ENCODE results near the gene ONECUT1. TPM values are rescaled to one million over a fixed set of nuclear protein-coding genes. Genes with fewer than 3 reads are reported as not detected.
A peak's percentile ranks its signal among the peaks of the same experiment; 100 is the strongest.

Gene ONECUT1
- total RNA-seq, 4 donors from 2014 or later = not detected

- intact Hi-C loops (cut with DNase I) = loop anchor here (10.0 kb wide), 1 partner anchor 45 kb away; no protein-coding TSS in a partner anchor
- WGBS, 2 donors = 73 to 83% methylated on average over 4 of the region's 4 CpGs
- no peak for TF ChIP-seq POLR2A (IDR thresholded peaks at IDR 0.05)
- TF ChIP-seq CTCF (IDR thresholded peaks at IDR 0.05) = no peak
Measured at GRCh38 chr15:52730173-52730572, 60.0 kb downstream of the ONECUT1 start.

GRCh38 chr15:52728899-52729298, 61.2 kb downstream of the ONECUT1 start:
- peak overlapping the region in 1 of 3 donors; percentile 15 for H3K27ac ChIP-seq
- H3K9me3 ChIP-seq = no peaks in the 10 kb centered on the region
- H3K36me3 ChIP-seq = no peaks in the 10 kb centered on the region
- H3K4me3 ChIP-seq (replicated peaks in 1 of 3) = no peak overlapping the region
- WGBS, 2 donors = 47 to 54% methylated on average over 2 of the region's 2 CpGs
- TF ChIP-seq CTCF (IDR thresholded peaks at IDR 0.05) (no peak), POLR2A (IDR thresholded peaks at IDR 0.05) (no peak)
- no peak for DNase-seq
- intact Hi-C loops (cut with DNase I) = no loop called here
- peaks cover 0 to 28% of the 10 kb centered on the region in 2 donors for H3K4me1 ChIP-seq
- no peaks in the 10 kb centered on the region for H3K27me3 ChIP-seq

More at GRCh38 chr15:52730173-52730572, 60.0 kb downstream of the ONECUT1 start:
- Histone ChIP-seq H3K36me3 (no peaks in the 10 kb centered on the region), H3K4me1 (peaks cover 0 to 34% of the 10 kb centered on the region in 2 donors), H3K4me3 (replicated peaks in 1 of 3) (no peak overlapping the region), H3K9me3 (no peaks in the 10 kb centered on the region), H3K27me3 (no peaks in the 10 kb centered on the region), H3K27ac (peak overlapping the region in 1 of 3 donors; percentile 20)
- no peak for DNase-seq

GRCh38 chr15:52727815-52728214, 62.3 kb downstream of the ONECUT1 start:
- Histone ChIP-seq H3K36me3 (no peaks in the 10 kb centered on the region), H3K4me3 (replicated peaks in 1 of 3) (no peak overlapping the region), H3K4me1 (peaks cover 0 to 17% of the 10 kb centered on the region in 2 donors), H3K9me3 (no peaks in the 10 kb centered on the region), H3K27ac (no peak overlapping the region), H3K27me3 (no peaks in the 10 kb centered on the region)
- TF ChIP-seq CTCF (IDR thresholded peaks at IDR 0.05) (no peak), POLR2A (IDR thresholded peaks at IDR 0.05) (no peak)
- WGBS, 2 donors = 65 to 70% methylated on average over 3 of the region's 3 CpGs
- intact Hi-C loops (cut with DNase I) = no loop called here
- DNase-seq = no peak

- H3K4me3 ChIP-seq (replicated peaks in 1 of 3) = no peak overlapping the region
- peaks cover 0 to 9% of the 10 kb centered on the region in 2 donors for H3K4me1 ChIP-seq
- H3K27me3 ChIP-seq = no peaks in the 10 kb centered on the region
- no peak for DNase-seq
- WGBS, 2 donors = 94 to 96% methylated on average over 2 of the region's 2 CpGs
- TF ChIP-seq CTCF (IDR thresholded peaks at IDR 0.05) = no peak
- no peak for TF ChIP-seq POLR2A (IDR thresholded peaks at IDR 0.05)
- H3K9me3 ChIP-seq = no peaks in the 10 kb centered on the region
- intact Hi-C loops (cut with DNase I) = no loop called here
- no peak overlapping the region for H3K27ac ChIP-seq
- no peaks in the 10 kb centered on the region for H3K36me3 ChIP-seq
Measured at GRCh38 chr15:52726195-52726594, 63.9 kb downstream of the ONECUT1 start.

- Histone ChIP-seq H3K27me3 (no peaks in the 10 kb centered on the region), H3K4me1 (no peaks in the 10 kb centered on the region), H3K36me3 (no peaks in the 10 kb centered on the region), H3K9me3 (no peaks in the 10 kb centered on the region), H3K27ac (no peak overlapping the region), H3K4me3 (replicated peaks in 1 of 3) (no peak overlapping the region)
- intact Hi-C loops (cut with DNase I) = no loop called here
- TF ChIP-seq CTCF (IDR thresholded peaks at IDR 0.05) (no peak), POLR2A (IDR thresholded peaks at IDR 0.05) (no peak)
- 84 to 91% methylated on average over 2 of the region's 2 CpGs for WGBS, 2 donors
- DNase-seq = no peak
Measured at GRCh38 chr15:52718551-52718950, 71.6 kb downstream of the ONECUT1 start.

Data from thyroid gland (tissue), 4 donors.